ENCODE data around the gene CPEB3.
"Not testable (repeated sequence)": the region's sequence is repeated elsewhere in the genome, so short reads cannot be mapped to it uniquely, and the experiment has no call there.

CPEB3 gene

GRCh38 chr10:92087750-92088395, 203.0 kb downstream of the CPEB3 start:
- DNase-seq, result peak; percentile 8

- DNase-seq, result no peak
These were observed 208.1 kb downstream of the CPEB3 start for GRCh38 chr10:92082583-92083280.

GRCh38 chr10:92081641-92082040, 209.2 kb downstream of the CPEB3 start:
- DNase-seq, result no peak

- DNase-seq, result no peak
These were observed 210.6 kb downstream of the CPEB3 start for GRCh38 chr10:92080244-92080643.

GRCh38 chr10:92079003-92079402, 211.9 kb downstream of the CPEB3 start:
- DNase-seq, result no peak

GRCh38 chr10:92076722-92077121, 214.2 kb downstream of the CPEB3 start:
- DNase-seq, result no peak

GRCh38 chr10:92075829-92076228, 215.0 kb downstream of the CPEB3 start:
- no peak for DNase-seq

GRCh38 chr10:92074126-92074887, 216.6 kb downstream of the CPEB3 start:
- no peak for DNase-seq

- DNase-seq, result no peak
These were observed 222.0 kb downstream of the CPEB3 start for GRCh38 chr10:92068900-92069299.

GRCh38 chr10:92066386-92066785, 224.5 kb downstream of the CPEB3 start:
- DNase-seq, result no peak

- no peak for DNase-seq
These were observed 226.4 kb downstream of the CPEB3 start for GRCh38 chr10:92064506-92064905.

GRCh38 chr10:92062273-92062672, 228.6 kb downstream of the CPEB3 start:
- DNase-seq, result no peak

- no peak for DNase-seq
These were observed 236.1 kb downstream of the CPEB3 start for GRCh38 chr10:92054807-92055206.

GRCh38 chr10:92052741-92053140, 238.1 kb downstream of the CPEB3 start:
- no peak for DNase-seq

- no peak for DNase-seq
These were observed 238.8 kb downstream of the CPEB3 start for GRCh38 chr10:92052088-92052487.

GRCh38 chr10:92047215-92047614, 243.7 kb downstream of the CPEB3 start:
- DNase-seq, result no peak

GRCh38 chr10:92045641-92046106, 245.2 kb downstream of the CPEB3 start:
- DNase-seq, result no peak

- no peak for DNase-seq
These were observed 248.3 kb downstream of the CPEB3 start for GRCh38 chr10:92042541-92042940.

GRCh38 chr10:92038949-92039348, 251.9 kb downstream of the CPEB3 start:
- no peak for DNase-seq

GRCh38 chr10:92033070-92033469, 257.8 kb downstream of the CPEB3 start:
- DNase-seq, result not testable (repeated sequence)

GRCh38 chr10:92031580-92031979, 259.3 kb downstream of the CPEB3 start:
- no peak for DNase-seq

GRCh38 chr10:92027141-92027540, 263.7 kb downstream of the CPEB3 start:
- DNase-seq, result no peak

- DNase-seq, result not testable (repeated sequence)
These were observed 265.5 kb downstream of the CPEB3 start for GRCh38 chr10:92025340-92025739.

GRCh38 chr10:92024700-92025099, 266.2 kb downstream of the CPEB3 start:
- DNase-seq, result no peak

Data from SHP77 treated with DMSO at 0.1 percent for 48 hours (cell line).